Erythroblast (primary cell): Measurements from ENCODE around the gene BMP2K.

ENCODE experiments used
- DNase-seq, 2 experiments: peaks; one replicate each; lab custom pipeline; 2025; lab: John Stamatoyannopoulos, UW
- GATA1 ChIP-seq: IDR thresholded peaks from 2 replicates; pipeline ENCODE4 v1.6.1; 2011; ENCODE audit warnings: low read depth, mild to moderate bottlenecking, control low read depth, low read length, moderate library complexity
- POLR2A ChIP-seq: IDR thresholded peaks from 2 replicates; pipeline ENCODE4 v1.6.1; 2011; ENCODE audit warnings: mild to moderate bottlenecking, low read length

Gene BMP2K

DNA sequence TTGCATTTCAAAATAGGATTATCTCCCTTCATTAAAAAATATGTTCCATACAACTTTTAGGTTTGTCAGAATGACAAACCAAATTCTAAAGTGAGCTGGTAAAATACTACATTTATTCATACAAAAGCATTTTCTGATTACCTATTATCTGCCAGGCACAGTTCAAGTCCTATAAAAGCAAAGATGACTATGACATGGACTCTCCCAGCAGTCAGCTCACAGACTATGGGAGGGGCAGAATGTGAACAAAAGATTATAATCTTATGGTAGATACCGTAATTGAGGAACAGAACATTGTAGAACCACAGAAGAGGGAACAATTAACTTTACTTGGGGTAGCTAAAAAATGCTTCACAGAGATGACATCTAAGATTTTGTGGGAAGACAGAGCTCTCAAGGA is 150.7 kb downstream of the BMP2K start:
- TF ChIP-seq POLR2A, result no peak
- no peak for TF ChIP-seq GATA1
- peak in 1 of 2 experiments; percentile 44 for DNase-seq

DNA sequence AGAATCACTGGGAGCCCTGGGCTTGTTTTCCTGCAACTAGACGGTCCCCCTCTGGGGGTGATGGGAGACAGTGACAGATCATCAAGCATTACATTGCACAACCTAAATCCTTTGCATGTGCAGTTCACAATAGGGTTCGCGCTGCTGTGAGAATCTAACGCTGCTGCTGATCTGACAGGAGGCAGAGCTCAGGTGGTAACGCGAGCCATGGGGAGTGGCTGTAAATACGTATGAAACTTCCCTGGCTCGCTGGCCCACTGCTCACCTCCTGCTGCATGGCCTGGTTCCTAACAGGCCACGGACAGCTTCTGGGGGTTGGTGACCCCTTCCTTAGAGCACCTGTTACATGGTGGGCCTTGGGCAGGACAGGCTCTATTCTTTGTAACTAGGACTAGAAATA is 152.7 kb downstream of the BMP2K start:
- TF ChIP-seq GATA1 (no peak), POLR2A (no peak)
- no peak for DNase-seq

DNA sequence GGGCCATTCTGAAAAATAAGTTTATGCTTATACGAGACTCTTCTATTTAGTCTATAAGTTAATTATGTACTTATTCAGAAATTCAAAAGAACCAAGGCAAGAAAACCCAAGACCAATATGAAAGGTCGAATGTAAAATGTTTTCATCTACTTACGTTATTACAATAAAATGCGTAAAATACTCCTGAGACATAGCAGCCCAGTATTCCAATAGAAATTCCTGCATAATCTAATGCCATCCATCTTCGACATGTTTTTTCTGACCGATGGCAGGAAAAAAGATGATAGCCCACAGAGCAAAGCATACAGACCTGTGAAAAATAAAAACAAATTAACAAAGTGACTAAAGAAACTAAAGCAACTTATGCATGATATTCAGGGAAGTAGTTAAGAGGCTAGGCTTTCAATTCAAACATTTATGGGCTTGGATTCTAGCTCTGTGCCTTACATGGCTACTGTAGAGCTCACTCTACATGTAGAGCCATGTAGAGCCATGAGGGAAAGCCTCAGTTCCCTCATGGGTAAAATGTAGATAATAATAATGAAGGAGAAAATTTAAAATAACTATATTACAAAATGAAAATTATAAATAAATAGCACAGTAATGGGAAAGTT is 154.0 kb downstream of the BMP2K start:
- no peak for DNase-seq
- no peak for TF ChIP-seq POLR2A
- no peak for TF ChIP-seq GATA1

DNA sequence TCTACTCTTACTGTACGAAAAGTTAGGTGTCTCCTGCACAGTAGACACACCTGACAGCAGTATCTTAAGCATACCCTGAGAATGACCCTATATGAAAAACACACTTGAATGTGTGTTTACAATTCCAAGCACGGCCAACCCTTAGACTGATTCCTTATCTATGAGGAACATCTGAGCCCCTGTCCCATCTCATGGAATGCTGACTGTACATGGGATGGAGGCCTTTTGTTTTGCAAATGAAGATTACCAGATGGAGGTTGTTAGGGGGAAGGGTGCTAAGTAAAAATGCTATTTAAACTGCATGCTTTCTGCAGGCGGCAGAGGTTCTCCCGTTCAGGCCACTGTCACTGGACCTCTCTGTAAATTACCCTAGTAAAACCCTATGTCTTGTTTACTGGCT is 160.8 kb downstream of the BMP2K start:
- DNase-seq, result no peak
- no peak for TF ChIP-seq GATA1
- TF ChIP-seq POLR2A, result no peak

DNA sequence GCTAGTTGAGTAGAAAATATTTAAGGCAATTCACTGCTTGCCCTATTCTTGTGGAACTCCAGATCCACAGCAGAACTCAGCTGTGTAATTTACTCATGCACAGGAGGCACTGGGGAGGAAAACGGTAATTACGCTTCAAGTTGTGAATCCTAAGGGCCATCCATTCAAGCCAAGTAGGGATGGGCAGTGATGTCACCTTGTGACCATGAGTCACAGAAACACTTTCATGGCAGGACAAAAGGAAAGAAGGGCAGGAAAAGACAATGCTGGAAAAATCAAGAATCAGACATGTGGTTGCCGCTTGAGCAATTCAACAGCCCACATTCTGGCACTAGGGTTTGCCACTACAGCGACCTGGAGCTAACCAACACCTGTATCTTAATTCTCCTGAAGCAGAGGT is 161.7 kb downstream of the BMP2K start:
- TF ChIP-seq POLR2A, result no peak
- no peak for TF ChIP-seq GATA1
- DNase-seq, result no peak

DNA sequence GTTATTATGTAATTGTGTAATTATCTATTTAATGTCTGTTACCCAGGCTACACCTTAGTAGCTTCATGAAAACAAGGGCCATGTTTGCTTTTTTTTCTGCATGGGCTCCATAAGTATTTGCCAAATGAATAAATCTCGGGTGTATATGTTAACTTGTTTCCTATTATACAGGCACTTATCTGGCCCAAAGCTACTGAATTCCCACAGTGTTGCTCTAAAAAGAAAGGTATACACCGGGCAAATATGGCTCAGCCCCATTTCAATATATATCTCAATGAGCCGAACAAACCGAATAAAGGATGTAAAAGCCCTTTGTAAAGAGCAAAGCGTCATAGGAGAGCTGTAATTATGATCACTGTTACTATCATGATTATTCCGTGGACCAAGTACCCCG is 162.3 kb downstream of the BMP2K start:
- DNase-seq, result peak in 1 of 2 experiments; percentile 50
- TF ChIP-seq POLR2A, result no peak
- TF ChIP-seq GATA1, result no peak

DNA sequence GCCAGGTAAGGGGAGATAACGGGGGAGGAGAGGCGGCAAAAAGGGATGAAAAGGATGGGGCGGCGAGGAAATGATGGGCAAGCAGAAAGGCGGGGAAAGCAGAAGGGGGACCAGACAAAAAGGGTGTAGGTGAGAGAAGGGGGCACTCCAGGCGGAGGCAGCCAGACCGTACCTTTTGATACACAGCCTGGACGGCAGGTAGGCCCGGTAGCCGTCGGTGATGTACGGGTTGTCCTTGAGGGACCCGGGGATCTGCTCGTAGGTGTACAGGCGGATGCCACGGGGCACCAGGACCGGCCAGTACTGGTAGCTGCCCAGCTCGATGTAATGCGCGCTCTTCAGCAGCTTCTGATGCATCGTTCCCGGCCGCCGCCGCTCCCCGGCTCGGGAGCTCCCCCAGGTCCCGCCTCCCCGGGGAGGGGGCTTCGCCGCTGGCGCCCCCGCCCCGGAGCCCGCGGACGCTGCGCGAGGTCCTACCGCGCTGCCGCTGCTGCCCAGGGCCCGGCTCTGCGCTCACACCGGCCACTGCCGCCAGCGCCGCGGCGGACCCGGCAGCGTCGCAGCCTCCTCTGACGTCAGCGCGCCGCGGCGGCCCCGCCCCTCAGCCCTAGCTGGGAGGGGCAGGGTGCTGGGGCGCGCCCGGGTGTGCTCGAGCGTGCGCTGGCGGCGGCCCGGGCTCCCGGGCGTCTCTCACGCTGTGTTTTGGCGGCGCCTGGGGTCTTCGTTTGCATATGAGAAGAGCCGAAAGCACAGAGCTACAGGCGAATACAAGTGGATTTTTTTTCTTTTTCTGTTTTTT is 162.9 kb downstream of the BMP2K start, which contains the start of gene PAQR3:
TSS of gene PAQR3 (minus strand) at position 571 of the 799 bp plus-strand sequence. CDS start at position 357, 214 bp downstream.
- peak; percentile 91 to 95 for DNase-seq
- TF ChIP-seq POLR2A, result peak; percentile 88
- no peak for TF ChIP-seq GATA1

DNA sequence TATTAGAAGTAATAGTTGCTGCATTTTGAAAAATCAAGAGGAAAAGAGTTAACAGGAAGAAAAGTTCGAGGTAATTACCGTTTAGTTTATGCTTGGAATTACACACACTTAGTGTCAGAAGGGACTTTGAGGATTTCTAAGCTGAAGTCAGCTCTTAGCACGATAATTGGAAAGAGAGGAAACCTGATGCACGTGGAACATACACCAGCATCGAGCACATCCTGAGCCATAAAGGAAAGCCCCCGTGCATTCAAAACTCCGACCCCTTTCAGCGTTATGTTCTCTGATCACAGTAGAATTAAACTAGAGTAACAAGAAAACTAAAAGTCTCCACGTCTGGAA is 163.5 kb downstream of the BMP2K start:
- no peak for DNase-seq

DNA sequence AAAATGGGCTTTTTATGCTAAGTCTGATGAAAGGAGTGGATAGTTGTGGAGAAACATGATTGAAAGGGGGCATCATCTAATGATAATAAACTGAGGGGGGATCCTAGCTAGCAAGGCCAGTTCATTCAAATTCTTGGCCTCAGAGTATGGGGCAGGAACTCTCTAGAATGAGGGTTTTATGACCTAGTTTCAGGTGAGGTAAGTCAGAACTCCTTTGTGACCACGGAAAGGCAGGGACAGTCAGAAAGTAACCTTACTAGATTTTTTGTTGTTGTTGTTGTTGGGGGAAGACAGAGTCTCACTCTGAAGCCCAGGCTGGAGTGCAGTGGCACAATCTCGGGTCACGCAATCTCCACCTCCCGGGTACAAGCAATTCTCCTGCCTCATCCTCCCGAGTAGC is 164.6 kb downstream of the BMP2K start:
- DNase-seq, result no peak
- no peak for TF ChIP-seq GATA1
- TF ChIP-seq POLR2A, result no peak

More for the DNA sequence above, 163.5 kb downstream of the BMP2K start:
- TF ChIP-seq GATA1 (no peak), POLR2A (no peak)

DNA sequence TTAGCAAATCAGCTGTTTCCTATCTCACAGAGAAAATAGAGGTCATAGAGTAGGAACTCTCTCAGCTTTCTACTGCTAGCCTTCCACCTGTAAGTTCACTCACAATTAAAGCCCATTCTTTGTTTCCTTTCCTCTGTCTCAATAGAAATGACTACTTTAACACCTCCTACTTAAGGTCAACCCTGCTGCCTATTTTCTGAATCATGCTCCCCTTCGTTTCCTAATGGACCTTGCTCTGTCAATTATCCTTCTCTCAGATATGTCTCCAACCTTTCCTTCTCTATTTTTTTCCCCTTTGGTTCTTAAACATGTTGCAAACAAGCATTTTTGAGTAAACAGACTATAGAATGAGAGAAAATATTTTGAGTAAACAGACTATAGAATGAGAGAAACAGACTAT is 168.2 kb downstream of the BMP2K start:
- no peak for TF ChIP-seq GATA1

DNA sequence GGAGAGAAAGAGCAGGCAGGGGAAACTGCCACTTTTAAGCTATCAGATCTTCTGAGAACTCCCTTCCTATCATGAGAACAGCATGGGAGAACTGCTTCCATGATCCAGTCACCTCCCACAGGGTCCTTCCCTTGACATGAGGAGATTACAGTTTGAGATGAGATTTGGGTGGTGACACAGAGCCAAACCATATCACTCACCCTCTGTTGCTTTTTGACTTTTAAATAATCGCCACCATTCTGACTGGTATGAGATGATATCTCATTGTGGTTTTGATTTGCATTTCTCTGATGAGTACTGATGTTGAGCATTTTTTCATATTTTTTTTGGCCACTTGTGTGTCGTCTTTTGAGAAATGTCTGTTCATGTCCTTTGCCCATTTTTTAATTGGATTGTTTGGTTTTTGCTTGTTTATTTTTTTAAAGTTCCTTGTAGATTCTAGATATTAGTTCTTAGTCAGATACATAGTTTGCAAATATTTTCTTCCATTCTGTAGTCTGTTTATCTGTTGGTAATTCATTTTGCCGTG is 169.6 kb downstream of the BMP2K start:
- TF ChIP-seq GATA1 (no peak), POLR2A (no peak)
- peak in 1 of 2 experiments; percentile 12 for DNase-seq

More for the DNA sequence above, 168.2 kb downstream of the BMP2K start:
- DNase-seq, result no peak

DNA sequence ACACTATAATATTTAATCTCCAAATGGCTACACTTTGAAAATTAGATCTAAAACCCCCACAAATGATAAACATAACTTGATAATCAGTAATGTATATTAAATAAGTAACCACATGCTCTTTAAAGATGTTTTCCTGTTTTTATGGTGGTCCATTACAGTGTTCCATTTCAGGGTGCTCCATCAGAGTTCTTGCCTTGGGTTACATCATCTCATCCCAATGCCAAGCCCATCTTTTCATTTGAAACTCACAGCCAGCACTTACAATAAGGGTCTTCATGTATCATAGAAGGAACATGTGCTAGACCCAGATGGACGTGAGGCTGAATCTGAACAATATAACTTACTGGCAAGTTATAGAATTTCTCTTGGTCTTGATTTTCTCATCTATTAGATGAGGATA is 173.6 kb downstream of the BMP2K start:
- no peak for TF ChIP-seq GATA1
- TF ChIP-seq POLR2A, result no peak
- peak; percentile 18 to 71 for DNase-seq

DNA sequence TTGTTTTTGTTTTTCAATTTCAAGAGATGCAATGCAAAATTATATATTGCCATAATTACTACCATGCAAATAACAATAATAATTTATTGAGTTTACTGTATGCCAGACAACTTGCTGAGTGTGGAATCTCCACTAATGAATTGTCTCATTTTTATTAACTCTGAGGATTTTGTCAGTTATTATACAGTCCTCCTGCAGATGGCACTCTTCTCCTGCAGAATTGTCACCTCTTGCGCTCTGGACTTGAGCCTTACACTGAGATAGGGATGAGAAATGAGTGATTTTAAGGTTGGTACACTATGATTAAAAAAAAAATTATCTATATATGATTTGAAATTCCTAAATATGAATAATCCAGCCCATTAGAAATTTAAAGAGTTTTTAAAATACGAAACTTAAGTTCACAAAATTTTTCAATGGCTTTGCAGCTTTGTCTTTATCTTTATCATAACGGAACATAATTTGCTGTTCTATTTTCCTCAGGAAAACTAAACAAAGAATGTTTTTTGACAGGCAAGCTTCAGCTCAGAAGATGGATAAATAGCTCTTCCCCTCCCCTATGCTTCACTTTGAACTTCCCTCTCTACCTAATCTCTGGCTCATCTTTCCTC is 175.8 kb downstream of the BMP2K start:
- peak; percentile 58 to 77 for DNase-seq
- TF ChIP-seq POLR2A (no peak), GATA1 (no peak)

DNA sequence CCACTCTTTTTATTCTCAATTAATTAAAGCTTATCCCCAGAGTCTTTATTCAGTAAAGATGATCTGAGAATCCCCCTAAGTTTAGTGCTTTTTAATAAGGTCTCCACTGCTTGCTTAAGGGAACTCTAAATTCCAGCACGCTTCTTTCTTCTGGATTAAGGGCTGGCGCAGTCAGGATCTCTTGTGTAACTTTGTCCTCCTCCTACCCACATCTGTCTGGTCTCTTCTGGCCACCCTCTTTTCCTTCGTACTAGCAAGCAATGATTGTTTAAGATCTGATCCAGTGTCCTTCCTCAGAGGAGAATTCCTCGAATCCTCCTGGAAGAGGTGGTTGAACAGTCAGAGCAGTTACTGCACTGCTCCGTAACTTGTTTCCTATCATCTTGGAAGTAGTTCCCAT is 177.1 kb downstream of the BMP2K start:
- DNase-seq, result no peak
- TF ChIP-seq GATA1, result no peak
- TF ChIP-seq POLR2A, result no peak
